Measurements from ENCODE around the gene SPRTN.

SPRTN gene

DNA sequence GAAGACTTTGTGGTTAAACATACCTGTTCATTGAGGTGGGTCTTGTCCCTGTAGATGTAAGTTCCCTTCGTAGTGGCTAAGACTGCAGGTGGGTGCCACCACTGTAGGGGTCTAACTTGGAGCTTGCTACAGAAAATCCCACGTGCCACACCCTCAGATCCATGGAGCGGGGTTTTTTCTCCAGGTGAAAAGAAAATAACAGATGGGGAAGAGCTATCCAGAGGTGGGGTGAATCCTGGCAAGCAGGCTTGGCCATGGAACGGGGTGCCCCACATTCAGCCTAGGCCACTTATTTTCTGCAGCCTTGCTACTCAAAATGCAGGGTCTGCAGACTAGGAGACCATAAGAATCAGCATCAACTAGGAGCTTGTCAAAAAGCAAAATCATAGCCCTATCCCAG is 24.4 kb upstream of the SPRTN start:
- DNase-seq (ENCODE audit: low read depth), result no peak
- no peak overlapping the region for H3K4me3 ChIP-seq (ENCODE audit: low read depth, low read length)
- TF ChIP-seq, protein P1, sequence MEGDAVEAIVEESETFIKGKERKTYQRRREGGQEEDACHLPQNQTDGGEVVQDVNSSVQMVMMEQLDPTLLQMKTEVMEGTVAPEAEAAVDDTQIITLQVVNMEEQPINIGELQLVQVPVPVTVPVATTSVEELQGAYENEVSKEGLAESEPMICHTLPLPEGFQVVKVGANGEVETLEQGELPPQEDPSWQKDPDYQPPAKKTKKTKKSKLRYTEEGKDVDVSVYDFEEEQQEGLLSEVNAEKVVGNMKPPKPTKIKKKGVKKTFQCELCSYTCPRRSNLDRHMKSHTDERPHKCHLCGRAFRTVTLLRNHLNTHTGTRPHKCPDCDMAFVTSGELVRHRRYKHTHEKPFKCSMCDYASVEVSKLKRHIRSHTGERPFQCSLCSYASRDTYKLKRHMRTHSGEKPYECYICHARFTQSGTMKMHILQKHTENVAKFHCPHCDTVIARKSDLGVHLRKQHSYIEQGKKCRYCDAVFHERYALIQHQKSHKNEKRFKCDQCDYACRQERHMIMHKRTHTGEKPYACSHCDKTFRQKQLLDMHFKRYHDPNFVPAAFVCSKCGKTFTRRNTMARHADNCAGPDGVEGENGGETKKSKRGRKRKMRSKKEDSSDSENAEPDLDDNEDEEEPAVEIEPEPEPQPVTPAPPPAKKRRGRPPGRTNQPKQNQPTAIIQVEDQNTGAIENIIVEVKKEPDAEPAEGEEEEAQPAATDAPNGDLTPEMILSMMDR (IDR thresholded peaks at IDR 0.05; ENCODE audit: low read depth, low read length, missing control alignments), result no peak
- in situ Hi-C loops (cut with HindIII; ENCODE audit: low sequenced_read_pairs), result no loop called here

DNA sequence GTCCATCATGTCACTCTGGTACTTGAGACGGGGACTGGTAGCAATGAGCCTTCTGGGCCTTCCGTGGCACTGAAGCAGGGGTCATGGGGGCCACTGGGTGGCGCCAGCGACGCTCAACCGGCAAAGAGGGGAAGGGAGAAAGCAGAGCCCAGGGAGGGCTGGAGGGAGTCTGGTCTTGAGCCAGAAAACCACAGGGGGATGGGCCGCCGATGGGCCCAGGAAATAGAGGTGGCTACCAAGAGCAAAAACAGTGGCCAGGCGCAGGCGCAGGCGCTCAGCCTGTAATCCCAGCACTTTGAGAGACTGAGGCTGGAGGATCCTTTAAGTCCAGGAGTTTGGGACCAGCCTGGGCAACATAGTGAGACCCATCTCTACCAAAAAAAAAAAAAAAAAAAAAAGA is 22.2 kb upstream of the SPRTN start:
- DNase-seq (ENCODE audit: low read depth), result no peak
- TF ChIP-seq, protein P1 (IDR thresholded peaks at IDR 0.05; ENCODE audit: low read depth, low read length, missing control alignments), result peak; percentile 39
- H3K4me3 ChIP-seq (ENCODE audit: low read depth, low read length), result no peak overlapping the region
- in situ Hi-C loops (cut with HindIII; ENCODE audit: low sequenced_read_pairs), result no loop called here

DNA sequence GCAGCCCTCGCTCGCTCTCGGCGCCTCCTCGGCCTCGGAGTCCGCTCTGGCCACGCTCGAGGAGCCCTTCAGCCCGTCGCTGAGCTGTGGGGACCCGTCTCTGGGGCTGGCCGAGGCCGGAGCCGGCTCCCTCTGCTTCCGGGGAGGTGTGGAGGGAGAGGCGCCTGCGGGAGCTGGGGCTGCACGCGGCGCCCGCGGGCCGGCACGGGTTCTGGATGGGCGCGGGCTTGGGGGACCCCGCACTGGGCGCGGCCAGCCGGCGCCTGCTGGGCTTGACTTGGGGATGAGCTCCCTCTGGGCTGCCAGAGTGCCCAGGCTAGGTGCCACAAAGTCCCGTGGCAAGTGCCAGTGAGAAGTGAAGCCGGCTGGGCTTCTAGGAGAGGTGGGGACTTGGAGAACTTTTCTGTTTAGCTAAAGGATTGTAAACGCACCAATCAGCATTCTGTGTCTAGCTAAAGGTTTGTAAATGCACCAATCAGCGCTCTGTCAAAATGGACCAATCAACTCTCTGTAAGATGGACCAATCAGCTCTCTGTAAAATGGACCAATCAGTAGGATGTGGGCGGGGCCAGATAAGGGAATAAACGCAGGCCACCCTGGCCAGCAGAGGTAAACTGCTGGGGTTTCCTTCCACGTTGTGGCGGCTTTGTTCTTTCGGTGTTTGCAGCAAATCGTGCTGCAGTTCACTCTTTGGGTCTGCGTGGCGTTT is 20.6 kb upstream of the SPRTN start:
- TF ChIP-seq, protein P1 (IDR thresholded peaks at IDR 0.05; ENCODE audit: low read depth, low read length, missing control alignments), result no peak
- no peak for DNase-seq (ENCODE audit: low read depth)
- H3K4me3 ChIP-seq (ENCODE audit: low read depth, low read length), result no peak overlapping the region
- in situ Hi-C loops (cut with HindIII; ENCODE audit: low sequenced_read_pairs), result no loop called here

DNA sequence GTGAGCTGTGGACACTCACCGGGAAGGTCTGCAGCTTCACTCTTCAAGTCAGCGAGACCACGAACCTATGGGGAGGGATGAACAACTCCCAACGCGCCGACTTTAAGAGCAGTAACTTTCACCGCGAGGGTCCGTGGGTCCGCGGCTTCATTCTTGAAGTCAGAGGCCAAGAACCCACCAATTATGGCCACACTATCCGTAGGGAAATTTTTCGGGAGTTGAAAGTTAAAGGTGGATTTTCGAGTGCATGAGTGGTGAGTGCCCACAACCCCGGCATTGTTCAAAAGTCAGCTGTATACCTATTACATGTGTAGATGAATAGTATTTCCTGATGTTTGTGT is 20.1 kb upstream of the SPRTN start:
- in situ Hi-C loops (cut with HindIII; ENCODE audit: low sequenced_read_pairs), result no loop called here
- no peak for DNase-seq (ENCODE audit: low read depth)
- TF ChIP-seq, protein P1 (IDR thresholded peaks at IDR 0.05; ENCODE audit: low read depth, low read length, missing control alignments), result no peak
- no peak overlapping the region for H3K4me3 ChIP-seq (ENCODE audit: low read depth, low read length)

DNA sequence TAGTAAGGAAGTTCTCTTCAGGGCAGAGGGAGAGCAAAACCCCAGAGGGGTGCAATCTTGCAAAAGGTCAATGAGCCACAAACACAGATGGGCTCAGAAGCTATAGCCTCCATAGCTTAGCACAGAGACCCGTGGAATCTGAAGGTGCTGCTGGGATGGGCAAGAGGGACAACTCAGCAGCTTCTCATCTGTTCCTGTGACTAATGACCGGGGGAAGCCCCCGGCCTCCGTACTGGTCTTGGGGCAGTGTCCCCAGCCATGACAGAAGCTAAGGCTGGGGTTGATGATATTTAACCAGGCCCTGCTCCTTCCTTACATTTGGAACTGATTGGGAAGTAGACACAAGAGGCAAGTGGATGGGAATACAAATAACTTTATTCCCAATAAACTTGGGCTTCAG is 19.5 kb upstream of the SPRTN start:
- no peak for DNase-seq (ENCODE audit: low read depth)
- TF ChIP-seq, protein P1 (IDR thresholded peaks at IDR 0.05; ENCODE audit: low read depth, low read length, missing control alignments), result no peak
- H3K4me3 ChIP-seq (ENCODE audit: low read depth, low read length), result no peak overlapping the region
- in situ Hi-C loops (cut with HindIII; ENCODE audit: low sequenced_read_pairs), result no loop called here

DNA sequence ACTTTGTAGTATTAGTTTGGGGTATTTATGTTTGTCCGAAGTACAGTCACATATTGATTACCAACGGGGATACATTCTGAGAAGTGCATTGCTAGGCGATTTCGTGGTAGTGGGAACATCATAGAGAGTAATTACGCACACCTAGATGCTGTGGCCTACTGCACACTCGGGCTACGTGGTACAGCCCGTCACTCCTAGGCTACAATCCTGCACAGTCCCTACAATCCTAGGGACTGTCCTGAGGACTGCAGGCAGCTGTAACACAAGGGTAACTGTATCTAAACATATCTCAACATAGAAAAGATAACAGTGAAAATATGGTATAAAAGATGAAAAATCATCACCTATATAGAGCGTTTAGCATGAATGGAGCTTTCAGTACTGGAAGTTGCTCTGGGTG is 19.0 kb upstream of the SPRTN start:
- in situ Hi-C loops (cut with HindIII; ENCODE audit: low sequenced_read_pairs), result no loop called here

More for the DNA sequence above, 19.0 kb upstream of the SPRTN start:
- no peak for DNase-seq (ENCODE audit: low read depth)
- TF ChIP-seq, protein P1 (IDR thresholded peaks at IDR 0.05; ENCODE audit: low read depth, low read length, missing control alignments), result no peak
- no peak overlapping the region for H3K4me3 ChIP-seq (ENCODE audit: low read depth, low read length)

Data from astrocyte of the cerebellum (primary cell).